Measurements from ENCODE around the gene HACD4. TPM values are rescaled to one million over a fixed set of nuclear protein-coding genes. Genes with fewer than 3 reads are reported as not detected.

HACD4 gene
- total RNA-seq, 1 donor = 22.0 TPM

DNA sequence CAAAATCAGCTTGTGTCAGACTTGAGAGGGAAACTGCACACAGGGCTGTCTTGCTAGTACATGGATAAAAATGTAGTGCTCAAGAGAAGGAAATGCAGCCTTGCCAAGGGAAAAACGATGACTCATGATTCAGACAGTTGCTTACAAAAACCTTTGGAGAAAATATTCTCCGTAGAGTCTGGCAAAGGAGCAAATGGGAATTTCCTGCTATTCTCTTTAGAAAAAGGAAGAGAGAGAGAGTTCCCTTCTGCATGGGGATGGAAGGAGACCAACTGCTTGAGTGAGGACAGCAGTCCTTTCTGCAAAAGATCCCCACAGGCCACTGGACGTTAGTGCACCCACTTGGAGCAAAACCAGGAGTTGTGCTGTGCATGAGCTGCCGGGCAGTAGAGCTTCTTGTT lies 38.7 kb upstream of the HACD4 start:
- DNase-seq (ENCODE audit: low read depth) = peak; percentile 93
- H3K4me3 ChIP-seq (ENCODE audit: low read depth, low read length) = no peak overlapping the region
- TF ChIP-seq, protein P1, sequence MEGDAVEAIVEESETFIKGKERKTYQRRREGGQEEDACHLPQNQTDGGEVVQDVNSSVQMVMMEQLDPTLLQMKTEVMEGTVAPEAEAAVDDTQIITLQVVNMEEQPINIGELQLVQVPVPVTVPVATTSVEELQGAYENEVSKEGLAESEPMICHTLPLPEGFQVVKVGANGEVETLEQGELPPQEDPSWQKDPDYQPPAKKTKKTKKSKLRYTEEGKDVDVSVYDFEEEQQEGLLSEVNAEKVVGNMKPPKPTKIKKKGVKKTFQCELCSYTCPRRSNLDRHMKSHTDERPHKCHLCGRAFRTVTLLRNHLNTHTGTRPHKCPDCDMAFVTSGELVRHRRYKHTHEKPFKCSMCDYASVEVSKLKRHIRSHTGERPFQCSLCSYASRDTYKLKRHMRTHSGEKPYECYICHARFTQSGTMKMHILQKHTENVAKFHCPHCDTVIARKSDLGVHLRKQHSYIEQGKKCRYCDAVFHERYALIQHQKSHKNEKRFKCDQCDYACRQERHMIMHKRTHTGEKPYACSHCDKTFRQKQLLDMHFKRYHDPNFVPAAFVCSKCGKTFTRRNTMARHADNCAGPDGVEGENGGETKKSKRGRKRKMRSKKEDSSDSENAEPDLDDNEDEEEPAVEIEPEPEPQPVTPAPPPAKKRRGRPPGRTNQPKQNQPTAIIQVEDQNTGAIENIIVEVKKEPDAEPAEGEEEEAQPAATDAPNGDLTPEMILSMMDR (IDR thresholded peaks at IDR 0.05; ENCODE audit: insufficient read depth, low read depth, low read length) = peak; percentile 46

DNA sequence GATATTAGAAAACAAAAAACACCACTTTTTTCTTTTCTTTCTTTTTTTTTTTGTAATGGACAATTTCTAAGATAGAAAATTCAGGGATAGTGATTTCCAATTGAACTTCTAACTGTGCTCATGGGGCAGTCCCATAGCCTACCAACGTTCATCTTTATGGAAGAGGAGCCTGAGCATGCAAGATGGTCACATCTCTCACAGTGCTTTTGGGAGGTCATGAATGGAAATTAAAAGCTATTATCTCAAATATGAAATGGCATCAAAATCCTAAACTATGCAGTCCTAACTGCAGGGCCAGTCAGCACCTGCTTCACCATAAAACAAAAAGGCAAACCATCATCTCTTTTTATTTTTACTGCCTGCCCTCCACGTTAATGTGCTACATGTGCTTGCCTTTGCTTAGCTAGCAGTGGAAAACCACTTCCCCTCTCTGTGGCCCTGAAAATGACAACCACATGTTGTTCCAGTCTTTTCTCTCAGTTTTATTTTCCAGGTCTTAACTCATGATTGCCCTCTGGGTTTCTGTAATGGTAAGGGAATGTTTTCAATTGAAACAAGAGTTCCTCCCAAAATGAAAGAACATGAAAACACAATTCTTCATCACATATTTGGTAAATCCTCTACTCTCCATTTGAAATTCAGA lies 29.6 kb upstream of the HACD4 start:
- DNase-seq (ENCODE audit: low read depth) = peak; percentile 61
- TF ChIP-seq, protein P1 (IDR thresholded peaks at IDR 0.05; ENCODE audit: insufficient read depth, low read depth, low read length) = no peak
- H3K4me3 ChIP-seq (ENCODE audit: low read depth, low read length) = no peak overlapping the region

DNA sequence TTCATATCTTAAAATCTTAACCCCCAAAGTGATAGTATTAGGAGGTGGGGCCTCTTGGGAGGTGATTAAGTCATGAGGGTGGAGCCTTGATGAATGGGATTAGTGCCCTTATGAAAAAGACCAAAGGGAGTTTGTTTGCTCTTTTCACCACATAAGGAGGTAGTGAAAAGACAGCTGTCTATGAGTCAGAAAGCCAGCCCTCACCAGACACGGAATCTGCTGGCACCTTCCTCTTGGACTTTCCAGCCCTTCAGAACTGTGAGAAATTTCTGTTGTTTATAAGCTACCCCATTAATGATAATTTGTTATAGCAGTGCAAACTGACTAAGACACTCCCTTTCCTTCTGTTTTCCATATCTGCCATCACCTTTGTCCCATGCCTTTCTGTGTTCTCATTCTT lies 25.5 kb upstream of the HACD4 start:
- peak; percentile 4 for DNase-seq (ENCODE audit: low read depth)
- no peak overlapping the region for H3K4me3 ChIP-seq (ENCODE audit: low read depth, low read length)
- TF ChIP-seq, protein P1 (IDR thresholded peaks at IDR 0.05; ENCODE audit: insufficient read depth, low read depth, low read length) = no peak

DNA sequence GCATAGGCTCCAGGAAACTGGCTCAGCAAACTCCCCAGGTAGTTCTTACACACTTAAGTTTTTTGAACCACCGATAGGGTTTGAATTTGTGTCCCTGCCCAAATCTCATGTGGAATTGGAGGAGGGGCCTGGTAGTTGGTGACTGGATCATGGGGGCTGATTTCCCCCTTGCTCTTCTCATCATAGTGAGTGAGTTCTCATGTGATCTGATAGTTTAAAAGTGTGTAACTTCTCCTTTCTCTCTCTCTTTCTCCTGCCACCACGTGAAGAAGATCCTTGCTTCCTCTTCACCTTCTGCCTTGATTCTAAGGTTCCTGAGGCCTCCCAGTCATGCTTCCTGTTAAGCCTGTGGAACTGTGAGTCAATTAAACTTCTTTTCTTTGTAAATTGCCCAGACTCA lies 22.4 kb upstream of the HACD4 start:
- DNase-seq (ENCODE audit: low read depth) = no peak
- TF ChIP-seq, protein P1 (IDR thresholded peaks at IDR 0.05; ENCODE audit: insufficient read depth, low read depth, low read length) = no peak
- H3K4me3 ChIP-seq (ENCODE audit: low read depth, low read length) = no peak overlapping the region

DNA sequence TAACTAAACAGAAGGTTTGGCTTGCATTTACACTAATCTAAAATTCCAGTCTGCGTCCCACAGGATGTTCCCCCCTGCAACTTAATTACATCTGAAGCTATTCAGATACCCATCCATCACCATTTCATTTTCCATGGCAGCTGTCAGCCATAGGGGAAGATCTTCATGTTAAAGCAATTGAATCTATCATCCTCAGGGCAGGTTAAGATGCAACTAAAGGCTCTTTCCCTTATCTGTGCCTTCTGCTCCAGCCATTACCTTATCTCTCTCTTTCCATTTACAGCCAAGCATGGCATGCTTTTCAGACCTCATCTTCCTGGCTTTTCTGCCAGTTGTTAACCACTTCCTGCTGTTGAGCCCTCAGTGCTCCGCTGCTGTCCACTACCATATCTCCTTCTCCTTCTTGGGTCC lies 15.8 kb upstream of the HACD4 start:
- H3K4me3 ChIP-seq (ENCODE audit: low read depth, low read length) = no peak overlapping the region
- DNase-seq (ENCODE audit: low read depth) = peak; percentile 5
- TF ChIP-seq, protein P1 (IDR thresholded peaks at IDR 0.05; ENCODE audit: insufficient read depth, low read depth, low read length) = no peak

DNA sequence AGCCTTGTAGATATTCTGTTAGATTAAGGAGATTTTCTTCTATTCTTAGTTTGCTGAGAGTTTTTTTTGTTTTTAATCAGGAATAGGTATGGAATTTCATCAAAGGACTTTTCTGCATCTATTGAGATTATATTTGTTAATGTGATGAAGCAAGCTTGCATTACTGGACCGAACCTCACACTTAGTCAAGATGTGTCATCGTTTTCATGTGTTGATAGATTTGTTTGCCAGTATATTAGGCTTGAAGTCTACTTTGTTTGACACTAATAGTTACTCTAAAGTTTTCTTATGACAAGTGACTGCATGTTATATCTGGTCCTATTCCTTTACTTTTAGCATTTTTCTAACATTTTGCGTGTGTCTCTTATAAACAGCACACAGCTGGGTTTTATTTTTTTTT lies 12.4 kb upstream of the HACD4 start:
- DNase-seq (ENCODE audit: low read depth) = no peak
- TF ChIP-seq, protein P1 (IDR thresholded peaks at IDR 0.05; ENCODE audit: insufficient read depth, low read depth, low read length) = no peak
- H3K4me3 ChIP-seq (ENCODE audit: low read depth, low read length) = no peak overlapping the region

DNA sequence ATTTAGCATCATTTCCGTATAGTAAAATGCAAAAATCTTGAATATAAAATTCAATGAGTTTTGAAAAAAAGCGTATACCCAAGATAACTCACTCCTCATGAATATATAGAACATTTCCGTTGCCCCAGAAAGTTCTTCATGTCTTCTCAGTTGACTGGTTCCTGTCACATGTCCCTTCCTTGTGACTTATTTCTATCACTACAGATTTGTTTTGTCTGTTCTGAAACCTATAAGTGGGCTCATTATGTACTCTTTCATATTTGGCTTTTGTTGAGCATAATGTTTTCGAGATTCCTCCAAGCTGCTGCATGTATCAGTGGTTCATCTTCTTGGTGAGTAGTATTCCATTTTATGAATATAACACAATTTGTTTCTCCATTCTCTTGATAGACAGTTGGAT lies 11.0 kb upstream of the HACD4 start:
- DNase-seq (ENCODE audit: low read depth) = no peak
- H3K4me3 ChIP-seq (ENCODE audit: low read depth, low read length) = no peak overlapping the region
- TF ChIP-seq, protein P1 (IDR thresholded peaks at IDR 0.05; ENCODE audit: insufficient read depth, low read depth, low read length) = no peak
